ENCODE data around the gene CPA2. TPM values are rescaled to one million over a fixed set of nuclear protein-coding genes. Genes with fewer than 3 reads are reported as not detected.
A peak's percentile ranks its signal among the peaks of the same experiment; 100 is the strongest.

The CPA2 gene
- total and polyA plus RNA-seq, 7 donors = 0.92 to 3.0 (median 1.6) TPM; not detected in 4

DNA sequence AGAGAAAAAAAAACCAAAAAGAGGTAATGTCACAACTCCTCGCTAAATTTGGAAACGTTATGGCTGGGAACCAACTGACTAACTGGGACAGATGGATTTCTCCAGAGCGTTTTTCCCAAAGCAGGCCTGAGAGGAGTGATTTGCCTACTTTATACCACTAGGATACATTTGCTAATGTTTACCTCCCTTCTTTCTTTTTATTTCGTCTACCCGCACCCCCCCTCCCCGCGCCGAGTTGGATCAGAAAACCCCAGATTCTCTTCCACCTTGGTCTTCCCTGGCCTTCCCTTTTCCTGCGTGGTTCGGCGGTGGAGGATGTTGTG lies 7.2 kb downstream of the CPA2 start:
- H3K27ac ChIP-seq = peak overlapping the region in 3 of 4 donors; percentile 43 to 73 (median 50)
- peak in 2 of 4 donors; percentile 9 to 35 for TF ChIP-seq POLR2AphosphoS5 (IDR thresholded peaks at IDR 0.05)
- TF ChIP-seq POLR2A (IDR thresholded peaks at IDR 0.05) = no peak
- TF ChIP-seq, protein P1, sequence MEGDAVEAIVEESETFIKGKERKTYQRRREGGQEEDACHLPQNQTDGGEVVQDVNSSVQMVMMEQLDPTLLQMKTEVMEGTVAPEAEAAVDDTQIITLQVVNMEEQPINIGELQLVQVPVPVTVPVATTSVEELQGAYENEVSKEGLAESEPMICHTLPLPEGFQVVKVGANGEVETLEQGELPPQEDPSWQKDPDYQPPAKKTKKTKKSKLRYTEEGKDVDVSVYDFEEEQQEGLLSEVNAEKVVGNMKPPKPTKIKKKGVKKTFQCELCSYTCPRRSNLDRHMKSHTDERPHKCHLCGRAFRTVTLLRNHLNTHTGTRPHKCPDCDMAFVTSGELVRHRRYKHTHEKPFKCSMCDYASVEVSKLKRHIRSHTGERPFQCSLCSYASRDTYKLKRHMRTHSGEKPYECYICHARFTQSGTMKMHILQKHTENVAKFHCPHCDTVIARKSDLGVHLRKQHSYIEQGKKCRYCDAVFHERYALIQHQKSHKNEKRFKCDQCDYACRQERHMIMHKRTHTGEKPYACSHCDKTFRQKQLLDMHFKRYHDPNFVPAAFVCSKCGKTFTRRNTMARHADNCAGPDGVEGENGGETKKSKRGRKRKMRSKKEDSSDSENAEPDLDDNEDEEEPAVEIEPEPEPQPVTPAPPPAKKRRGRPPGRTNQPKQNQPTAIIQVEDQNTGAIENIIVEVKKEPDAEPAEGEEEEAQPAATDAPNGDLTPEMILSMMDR (IDR thresholded peaks at IDR 0.05) = no peak
- no peak for TF ChIP-seq EP300 (IDR thresholded peaks at IDR 0.05)
- peaks cover 0 to 35% (median 16%) of the 10 kb centered on the region in 4 donors for H3K4me1 ChIP-seq
- H3K36me3 ChIP-seq = no peaks in the 10 kb centered on the region
- no peak for DNase-seq
- WGBS, 2 donors = 56 to 74% methylated on average over 11 of the region's 11 CpGs
- H3K4me3 ChIP-seq = peak overlapping the region in 3 of 4 donors; percentile 23 to 39 (median 39)
- no peaks in the 10 kb centered on the region for H3K9me3 ChIP-seq
- H3K27me3 ChIP-seq = peaks cover 0 to 11% (median 0%) of the 10 kb centered on the region in 3 donors
- intact Hi-C loops (cut with DNase I) = no loop called here

DNA sequence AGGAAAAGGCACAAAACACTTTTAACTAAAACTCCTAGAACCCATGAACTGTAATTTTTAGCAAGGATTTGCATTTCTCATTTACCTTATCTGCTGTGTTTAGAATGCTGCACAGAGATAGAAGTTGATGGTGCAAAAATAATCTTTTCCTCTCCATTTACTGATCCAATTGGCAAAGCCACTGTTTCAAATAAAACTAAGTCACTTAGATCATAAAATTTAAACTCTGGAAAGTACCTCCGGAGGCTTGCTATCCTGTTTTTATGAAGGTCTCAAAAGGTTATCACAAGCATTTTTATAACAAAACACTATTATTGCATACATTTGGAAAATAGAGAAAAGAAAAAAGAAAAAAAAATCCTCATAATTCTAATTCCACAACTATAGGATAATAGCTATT lies 7.6 kb downstream of the CPA2 start:
- H3K36me3 ChIP-seq = no peaks in the 10 kb centered on the region
- 9 to 49% methylated on average over 1 of the region's 1 CpG for WGBS, 2 donors
- H3K9me3 ChIP-seq = no peaks in the 10 kb centered on the region
- peak overlapping the region in 3 of 4 donors; percentile 43 to 73 (median 50) for H3K27ac ChIP-seq
- peaks cover 0 to 35% (median 16%) of the 10 kb centered on the region in 4 donors for H3K4me1 ChIP-seq
- DNase-seq = no peak
- peak overlapping the region in 1 of 4 donors; percentile 39 for H3K4me3 ChIP-seq
- intact Hi-C loops (cut with DNase I) = no loop called here
- H3K27me3 ChIP-seq = peaks cover 0 to 11% (median 0%) of the 10 kb centered on the region in 3 donors
- TF ChIP-seq POLR2AphosphoS5 (IDR thresholded peaks at IDR 0.05) = no peak
- no peak for TF ChIP-seq EP300 (IDR thresholded peaks at IDR 0.05)
- TF ChIP-seq POLR2A (IDR thresholded peaks at IDR 0.05) = no peak
- TF ChIP-seq, protein P1 (IDR thresholded peaks at IDR 0.05) = no peak

DNA sequence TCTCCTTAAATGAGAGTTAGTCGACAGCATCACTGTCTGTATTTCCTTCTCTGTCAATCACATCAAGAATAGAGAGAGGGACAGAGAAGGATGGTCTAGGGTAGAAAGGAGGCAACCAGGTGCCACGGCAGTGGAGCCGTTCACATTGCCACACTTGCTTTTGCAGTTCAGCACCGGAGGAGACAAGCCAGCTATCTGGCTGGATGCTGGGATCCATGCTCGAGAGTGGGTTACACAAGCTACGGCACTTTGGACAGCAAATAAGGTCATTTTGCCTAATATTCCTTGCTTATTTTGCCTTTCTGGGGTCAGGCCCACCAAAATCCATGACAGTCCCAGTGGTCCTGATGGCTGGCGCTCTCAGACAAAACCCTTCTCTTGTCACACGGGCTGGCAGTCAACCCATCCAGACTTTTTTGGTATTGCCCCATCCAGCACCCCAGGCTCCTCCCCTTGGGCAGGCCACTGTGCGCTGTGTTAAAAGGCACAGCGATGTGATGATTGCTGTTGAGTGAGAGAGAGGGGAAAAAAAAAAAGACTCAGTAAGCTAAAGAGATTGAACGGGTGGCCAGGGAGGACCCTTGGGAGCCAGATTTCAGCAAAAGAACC lies 8.4 kb downstream of the CPA2 start:
- no peaks in the 10 kb centered on the region for H3K9me3 ChIP-seq
- H3K4me1 ChIP-seq = peaks cover 0 to 35% (median 16%) of the 10 kb centered on the region in 4 donors
- no peaks in the 10 kb centered on the region for H3K36me3 ChIP-seq
- H3K4me3 ChIP-seq = no peak overlapping the region
- DNase-seq = no peak
- H3K27ac ChIP-seq = peak overlapping the region in 2 of 4 donors; percentile 43 to 73
- TF ChIP-seq, protein P1 (IDR thresholded peaks at IDR 0.05) = no peak
- TF ChIP-seq POLR2A (IDR thresholded peaks at IDR 0.05) (no peak), EP300 (IDR thresholded peaks at IDR 0.05) (no peak), POLR2AphosphoS5 (IDR thresholded peaks at IDR 0.05) (no peak)
- 89 to 94% methylated on average over 11 of the region's 11 CpGs for WGBS, 2 donors
- intact Hi-C loops (cut with DNase I) = loop anchor here (5.0 kb wide), 1 partner anchor 392 kb away; the partner anchor contains the start of gene COPG2
- H3K27me3 ChIP-seq = peaks cover 0 to 11% (median 0%) of the 10 kb centered on the region in 3 donors

GRCh38 chr7:130275826-130276297 lies 9.2 kb downstream of the CPA2 start:
- Histone ChIP-seq H3K27ac (no peak overlapping the region), H3K4me1 (peaks cover 0 to 35% (median 16%) of the 10 kb centered on the region in 4 donors), H3K4me3 (no peak overlapping the region), H3K27me3 (peaks cover 0 to 11% (median 0%) of the 10 kb centered on the region in 3 donors), H3K9me3 (no peaks in the 10 kb centered on the region), H3K36me3 (no peaks in the 10 kb centered on the region)
- 80 to 92% methylated on average over 5 of the region's 5 CpGs for WGBS, 2 donors
- no peak for DNase-seq
- no peak for TF ChIP-seq POLR2AphosphoS5 (IDR thresholded peaks at IDR 0.05)
- TF ChIP-seq, protein P1 (IDR thresholded peaks at IDR 0.05) = no peak
- no peak for TF ChIP-seq POLR2A (IDR thresholded peaks at IDR 0.05)
- TF ChIP-seq EP300 (IDR thresholded peaks at IDR 0.05) = no peak
- intact Hi-C loops (cut with DNase I) = loop anchor here (5.0 kb wide), 1 partner anchor 391 kb away; the partner anchor contains the start of gene COPG2

Data from sigmoid colon (tissue), 7 donors.